GM12878 (cell line): Measurements from ENCODE around the gene PDK1.

ENCODE experiments used
- ATF2 ChIP-seq: IDR thresholded peaks from 2 replicates; pipeline ENCODE4 v1.6.1; 2012; ENCODE audit warnings: low read length, inconsistent platforms
- CEBPB ChIP-seq, 2 experiments: fragments of 150-350 bp in 1 of 2; IDR thresholded peaks; 2 replicates each; pipeline ENCODE4 v1.6.1; 2012 to 2014; ENCODE audit warnings: low read depth in 2 of 2, low read length in 2 of 2, borderline replicate concordance in 1 of 2, inconsistent platforms in 1 of 2
- CHD2 ChIP-seq: IDR thresholded peaks from 2 replicates; pipeline ENCODE4 v1.6.1; 2011; ENCODE audit warnings: low read depth, low read length, improper control_type of control experiment, borderline replicate concordance
- CTCF ChIP-seq, 3 experiments: IDR thresholded peaks in 2 of 3; conservative IDR thresholded peaks in 1 of 3; 2 replicates each; pipeline ENCODE4 v1.5.1; 2011; ENCODE audit warnings: low read depth in 3 of 3, low read length in 3 of 3, mild to moderate bottlenecking in 3 of 3, control low read depth in 2 of 3, moderate library complexity in 2 of 3, inconsistent platforms in 1 of 3, mixed read lengths in 1 of 3; ENCODE audit not compliant: control insufficient read depth in 2 of 3, insufficient read depth in 1 of 3; ENCODE audit errors: extremely low read depth in 1 of 3
- ELK1 ChIP-seq: IDR thresholded peaks from 2 replicates; pipeline ENCODE4 v1.6.1; 2012; ENCODE audit warnings: low read depth, low read length, improper control_type of control experiment
- MXI1 ChIP-seq: fragments of 150-350 bp; IDR thresholded peaks from 2 replicates; pipeline ENCODE4 v1.6.1; 2011; ENCODE audit warnings: low read depth, mild to moderate bottlenecking, inconsistent platforms, low read length, improper control_type of control experiment
- POLR2A ChIP-seq: IDR thresholded peaks from 2 replicates; pipeline ENCODE4 v1.6.1; 2011; ENCODE audit warnings: low read depth, mild to moderate bottlenecking, low read length
- PRDM15 ChIP-seq: fragments of 450-650 bp; formaldehyde crosslinking; IDR thresholded peaks from 2 replicates; pipeline ENCODE4 v1.4.0; 2020; ENCODE audit warnings: mild to moderate bottlenecking, moderate library complexity
- RAD21 ChIP-seq: IDR thresholded peaks from 2 replicates; pipeline ENCODE4 v1.6.1; 2011; ENCODE audit warnings: mild to moderate bottlenecking, low read depth, low read length, moderate library complexity; ENCODE audit not compliant: insufficient read depth
- SUZ12 ChIP-seq: fragments of 200-600 bp; sonication (generic); IDR thresholded peaks from one replicate; pipeline ENCODE4 v1.6.1; 2018; ENCODE audit warnings: antibody characterized with exemption, mild to moderate bottlenecking; ENCODE audit not compliant: unreplicated experiment
- USF2 ChIP-seq: IDR thresholded peaks from 2 replicates; pipeline ENCODE4 v1.6.1; 2011; ENCODE audit warnings: low read depth, low read length, improper control_type of control experiment, borderline replicate concordance
- ZNF24 ChIP-seq: fragments of 450-650 bp; IDR thresholded peaks from 2 replicates; pipeline ENCODE4 v1.6.1; 2017; ENCODE audit warnings: antibody characterized with exemption, mild to moderate bottlenecking

GRCh38 chr2:172655091-172655837 is 99.4 kb downstream of the PDK1 start:
- TF ChIP-seq RAD21 (no peak), ATF2 (no peak), CEBPB (IDR thresholded peaks at IDR 0.05; ENCODE audit: borderline replicate concordance in 1 of 2, low read depth in 2 of 2, low read length in 2 of 2) (no peak), CTCF (IDR thresholded peaks at IDR 0.05 in 2 of 3, conservative IDR thresholded peaks at IDR 0.05 in 1 of 3; ENCODE audit: control insufficient read depth in 2 of 3, extremely low read depth in 1 of 3, insufficient read depth in 1 of 3, low read depth in 3 of 3, low read length in 3 of 3) (no peak), SUZ12 (no peak), MXI1 (no peak), ZNF24 (no peak), POLR2A (no peak), USF2 (no peak), ELK1 (no peak), CHD2 (no peak), PRDM15 (CRISPR knock-in tag) (no peak)
